Measurements from ENCODE around the gene CCR8.
"Not testable (repeated sequence)": the region's sequence is repeated elsewhere in the genome, so short reads cannot be mapped to it uniquely, and the experiment has no call there.

Gene CCR8

DNA sequence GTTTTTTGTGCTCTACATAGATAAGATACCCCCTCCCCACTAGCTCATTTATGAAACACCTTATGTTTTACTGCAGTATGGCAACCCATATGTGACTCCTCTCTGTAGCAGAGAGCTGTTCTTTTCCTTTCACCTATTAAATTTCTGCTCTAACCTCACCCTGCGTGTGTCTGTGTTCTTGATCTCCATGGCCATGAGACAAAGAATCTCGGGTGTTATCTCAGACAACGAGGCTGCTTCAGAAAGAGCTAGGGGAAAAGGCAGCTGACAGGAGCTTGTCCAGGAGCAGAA lies 18.0 kb downstream of the CCR8 start:
- H3K4me1 Mint-ChIP-seq (ENCODE audit: low read depth): no peaks in the 10 kb centered on the region
- no peaks in the 10 kb centered on the region for H3K27me3 Mint-ChIP-seq
- H3K36me3 Mint-ChIP-seq (ENCODE audit: low read depth): no peaks in the 10 kb centered on the region
- H3K4me3 Mint-ChIP-seq: no peak overlapping the region
- H3K9me3 Mint-ChIP-seq: no peaks in the 10 kb centered on the region
- intact Hi-C loops (cut with micrococcal nuclease): no loop called here
- no peak overlapping the region for H3K27ac Mint-ChIP-seq

DNA sequence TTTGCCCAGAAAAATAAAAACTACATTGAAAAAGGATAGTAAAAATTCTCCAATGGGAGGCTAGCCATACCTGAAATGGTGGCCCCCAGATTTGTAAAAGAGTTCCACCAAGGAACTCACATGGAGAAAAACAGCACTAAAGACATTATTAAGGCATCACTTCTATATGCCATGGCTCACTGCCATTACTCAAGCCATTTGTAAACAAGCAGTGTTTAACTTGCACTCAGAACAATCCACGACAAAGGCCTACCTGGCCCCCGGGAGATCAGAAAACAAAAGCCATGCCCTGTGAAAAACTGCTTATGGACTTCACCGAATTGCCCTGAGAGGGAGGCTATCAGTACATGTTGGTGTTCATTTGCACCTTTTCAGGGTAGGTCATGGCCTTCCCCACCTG lies 19.6 kb downstream of the CCR8 start:
- Mint-ChIP-seq H3K9me3 (no peaks in the 10 kb centered on the region), H3K4me3 (no peak overlapping the region), H3K36me3 (ENCODE audit: low read depth) (no peaks in the 10 kb centered on the region), H3K4me1 (ENCODE audit: low read depth) (no peaks in the 10 kb centered on the region), H3K27ac (no peak overlapping the region), H3K27me3 (no peaks in the 10 kb centered on the region)
- intact Hi-C loops (cut with micrococcal nuclease): no loop called here

DNA sequence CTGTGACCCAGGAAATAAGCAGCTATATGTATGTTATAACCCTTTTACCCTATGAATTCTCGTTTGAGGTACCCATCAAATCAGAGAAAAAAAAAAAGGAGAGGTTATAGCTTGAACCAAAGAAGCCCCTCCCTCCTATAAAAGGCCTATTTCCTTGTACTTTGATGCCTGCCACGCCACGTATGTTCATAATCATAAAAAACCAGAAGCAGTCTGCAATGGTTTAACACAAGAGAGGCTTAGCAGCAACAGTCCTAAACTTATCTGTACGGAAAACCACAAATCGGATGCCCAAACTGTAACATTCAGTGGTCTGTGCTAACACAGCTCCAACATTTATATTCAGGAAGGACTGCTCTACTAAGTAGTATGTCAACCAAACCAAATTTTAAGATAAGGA lies 21.2 kb downstream of the CCR8 start:
- Mint-ChIP-seq H3K4me1 (ENCODE audit: low read depth) (no peaks in the 10 kb centered on the region), H3K4me3 (no peak overlapping the region), H3K27me3 (no peaks in the 10 kb centered on the region), H3K27ac (no peak overlapping the region), H3K36me3 (ENCODE audit: low read depth) (no peaks in the 10 kb centered on the region), H3K9me3 (no peaks in the 10 kb centered on the region)
- intact Hi-C loops (cut with micrococcal nuclease): no loop called here

DNA sequence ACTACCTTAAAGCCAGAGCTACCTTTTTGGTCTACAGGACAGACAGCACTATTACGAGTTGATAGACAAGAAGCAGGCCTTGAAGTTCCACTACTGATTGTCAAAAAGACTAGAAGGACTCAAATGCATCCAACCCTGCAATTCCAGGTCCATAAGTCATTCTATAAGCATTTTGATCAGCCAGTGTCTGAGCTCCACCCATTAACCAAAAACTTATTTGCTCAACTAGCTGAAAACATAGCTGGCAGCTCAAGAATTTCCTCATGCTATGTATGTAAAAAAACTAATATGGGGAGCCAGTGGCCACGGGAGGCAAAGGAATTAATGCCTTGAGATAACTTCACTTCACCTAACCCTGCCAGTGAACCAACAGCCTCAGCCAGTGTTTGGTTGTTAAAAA lies 21.6 kb downstream of the CCR8 start:
- H3K27ac Mint-ChIP-seq; H3K9me3 Mint-ChIP-seq; H3K4me1 Mint-ChIP-seq (ENCODE audit: low read depth); intact Hi-C loops (cut with micrococcal nuclease); H3K36me3 Mint-ChIP-seq (ENCODE audit: low read depth); H3K27me3 Mint-ChIP-seq; H3K4me3 Mint-ChIP-seq: not testable (repeated sequence)

DNA sequence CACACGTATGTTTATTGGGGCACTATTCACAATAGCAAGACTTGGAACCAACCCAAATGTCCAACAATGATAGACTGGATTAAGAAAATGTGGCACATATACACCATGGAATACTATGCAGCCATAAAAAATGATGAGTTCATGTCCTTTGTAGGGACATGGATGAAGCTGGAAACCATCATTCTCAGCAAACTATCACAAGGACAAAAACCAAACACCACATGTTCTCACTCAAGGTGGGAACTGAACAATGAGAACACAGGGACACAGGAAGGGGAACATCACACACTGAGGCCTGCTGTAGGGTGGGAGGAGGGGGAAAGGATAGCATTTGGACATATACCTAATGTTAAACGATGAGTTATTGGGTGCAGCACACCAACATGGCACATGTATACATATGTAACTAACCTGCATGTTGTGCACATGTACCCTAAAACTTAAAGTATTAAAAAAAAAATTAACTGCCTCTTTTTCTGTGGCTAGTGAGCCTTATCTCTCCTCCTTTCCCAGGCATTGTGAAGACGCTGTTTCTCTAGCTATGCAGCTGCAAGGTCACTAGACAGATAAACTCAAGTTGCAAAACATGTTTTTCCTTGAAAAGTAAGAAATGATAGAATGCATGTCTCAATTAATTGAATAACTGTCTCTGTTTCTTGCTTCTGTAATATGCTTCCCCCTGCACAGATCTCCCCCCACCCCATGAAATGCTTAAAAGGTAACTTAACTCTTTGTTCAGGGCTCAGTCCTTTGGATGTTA lies 23.8 kb downstream of the CCR8 start:
- intact Hi-C loops (cut with micrococcal nuclease); H3K27me3 Mint-ChIP-seq; H3K27ac Mint-ChIP-seq; H3K4me1 Mint-ChIP-seq (ENCODE audit: low read depth); H3K4me3 Mint-ChIP-seq; H3K36me3 Mint-ChIP-seq (ENCODE audit: low read depth); H3K9me3 Mint-ChIP-seq: not testable (repeated sequence)

DNA sequence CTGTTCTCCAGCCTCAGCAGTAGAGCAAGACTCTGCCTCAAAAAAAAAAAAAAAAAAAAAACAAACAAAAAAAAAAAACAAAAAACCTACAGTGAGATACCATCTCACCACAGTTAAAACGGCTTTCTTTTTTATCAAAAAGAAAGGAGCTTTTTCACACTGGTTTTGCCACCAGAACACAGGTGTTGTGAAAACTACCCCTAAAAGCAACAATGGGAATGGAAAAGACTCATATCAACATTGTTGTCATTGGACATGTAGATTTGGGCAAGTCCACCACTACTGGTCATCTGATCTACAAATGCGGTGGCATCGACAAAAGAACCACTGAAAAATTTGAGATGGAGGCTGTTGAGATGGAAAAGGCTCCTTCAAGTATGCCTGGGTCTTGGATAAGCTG lies 28.8 kb downstream of the CCR8 start:
- intact Hi-C loops (cut with micrococcal nuclease): no loop called here
- Mint-ChIP-seq H3K27ac (no peak overlapping the region), H3K36me3 (ENCODE audit: low read depth) (no peaks in the 10 kb centered on the region), H3K27me3 (no peaks in the 10 kb centered on the region), H3K4me3 (no peak overlapping the region), H3K4me1 (ENCODE audit: low read depth) (peaks cover 10% of the 10 kb centered on the region), H3K9me3 (no peaks in the 10 kb centered on the region)

DNA sequence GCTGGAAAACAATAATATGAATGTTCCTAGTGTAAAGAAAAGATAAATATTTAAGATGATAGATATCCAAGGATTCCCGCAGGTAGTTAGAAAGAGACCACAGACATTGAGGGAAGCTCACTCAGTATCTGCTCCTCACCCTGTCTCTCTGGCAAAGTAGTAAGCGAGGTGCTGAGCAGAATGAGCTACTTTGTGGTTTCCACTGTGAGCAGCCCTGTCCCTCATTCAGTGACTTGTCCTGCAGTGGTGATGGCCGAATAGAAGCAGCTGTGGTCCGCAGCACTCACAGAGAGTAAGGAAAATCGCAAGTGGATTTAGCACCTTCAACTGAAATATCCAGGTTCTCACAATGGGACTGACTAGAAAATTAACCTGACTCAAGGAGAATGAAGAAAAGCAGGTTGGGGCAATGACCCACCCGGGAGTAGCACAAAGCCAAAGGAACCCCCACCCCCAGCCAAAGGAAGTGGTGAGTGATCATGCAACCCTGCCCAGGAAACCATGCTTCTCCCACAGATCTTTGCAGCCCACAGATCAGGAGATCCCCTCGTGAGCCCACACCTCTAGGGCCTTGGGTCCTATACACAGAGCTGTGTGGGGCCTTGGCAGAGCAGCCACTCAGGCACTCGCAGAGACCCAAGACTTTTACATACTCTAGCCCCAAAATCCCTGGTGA lies 31.9 kb downstream of the CCR8 start:
- intact Hi-C loops (cut with micrococcal nuclease): no loop called here
- Mint-ChIP-seq H3K36me3 (ENCODE audit: low read depth) (no peaks in the 10 kb centered on the region), H3K27me3 (no peaks in the 10 kb centered on the region), H3K9me3 (no peaks in the 10 kb centered on the region), H3K4me3 (no peak overlapping the region), H3K27ac (no peak overlapping the region), H3K4me1 (ENCODE audit: low read depth) (peaks cover 10% of the 10 kb centered on the region)

DNA sequence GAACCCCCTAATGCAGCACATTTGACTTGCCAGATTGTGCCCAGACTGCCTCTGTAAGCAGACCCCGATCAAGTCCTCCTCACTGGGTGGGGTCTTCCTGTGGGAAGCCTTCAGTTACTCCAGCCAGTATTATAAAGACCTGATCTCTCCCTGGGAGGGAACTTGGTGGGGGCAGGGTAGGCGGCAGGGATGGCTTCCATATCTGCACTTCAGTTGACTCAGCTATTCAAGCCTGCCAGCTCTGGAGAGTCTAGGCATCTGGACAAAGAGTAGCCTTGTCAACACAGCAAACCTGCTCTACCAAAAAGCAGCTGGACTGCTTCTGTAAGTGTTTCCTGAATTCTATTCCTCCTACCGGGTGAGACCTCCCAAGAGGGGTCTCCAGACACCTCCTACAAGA lies 32.7 kb downstream of the CCR8 start:
- Mint-ChIP-seq H3K9me3 (no peaks in the 10 kb centered on the region), H3K27me3 (no peaks in the 10 kb centered on the region), H3K4me3 (no peak overlapping the region), H3K27ac (no peak overlapping the region), H3K4me1 (ENCODE audit: low read depth) (peaks cover 10% of the 10 kb centered on the region), H3K36me3 (ENCODE audit: low read depth) (no peaks in the 10 kb centered on the region)
- intact Hi-C loops (cut with micrococcal nuclease): no loop called here

DNA sequence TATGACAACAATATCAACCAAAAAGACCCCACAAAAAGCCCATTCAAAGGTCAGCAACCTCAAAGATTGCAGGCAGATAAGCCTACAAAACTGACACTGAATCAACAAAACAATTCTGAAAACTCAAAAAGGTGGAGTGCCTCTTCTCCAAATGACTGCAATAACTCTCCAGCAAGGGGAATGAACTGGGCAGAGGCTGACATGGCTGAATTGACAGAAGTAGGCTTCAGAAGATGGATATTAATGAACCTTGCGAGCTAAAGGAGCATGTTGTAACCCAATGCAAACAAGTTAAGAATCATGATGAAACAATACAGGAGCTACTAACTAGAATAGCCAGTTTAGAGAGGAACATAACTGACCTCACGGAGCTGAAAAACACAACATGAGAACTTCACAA lies 33.3 kb downstream of the CCR8 start:
- peaks cover 10% of the 10 kb centered on the region for H3K4me1 Mint-ChIP-seq (ENCODE audit: low read depth)
- H3K9me3 Mint-ChIP-seq: no peaks in the 10 kb centered on the region
- H3K27me3 Mint-ChIP-seq: no peaks in the 10 kb centered on the region
- intact Hi-C loops (cut with micrococcal nuclease): no loop called here
- no peak overlapping the region for H3K27ac Mint-ChIP-seq
- H3K4me3 Mint-ChIP-seq: no peak overlapping the region
- no peaks in the 10 kb centered on the region for H3K36me3 Mint-ChIP-seq (ENCODE audit: low read depth)

DNA sequence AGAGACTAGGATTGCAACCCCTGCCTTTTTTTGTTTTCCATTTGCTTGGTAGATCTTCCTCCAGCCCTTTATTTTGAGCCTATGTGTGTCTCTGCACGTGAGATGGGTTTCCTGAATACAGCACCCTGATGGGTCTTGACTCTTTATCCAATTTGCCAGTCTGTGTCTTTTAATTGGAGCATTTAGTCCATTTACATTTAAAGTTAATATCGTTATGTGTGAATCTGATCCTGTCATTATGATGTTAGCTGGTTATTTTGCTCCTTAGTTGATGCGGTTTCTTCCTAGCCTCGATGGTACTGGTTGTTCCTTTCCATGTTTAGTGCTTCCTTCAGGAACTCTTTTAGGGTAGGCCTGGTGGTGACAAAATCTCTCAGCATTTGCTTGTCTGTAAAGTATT lies 40.9 kb downstream of the CCR8 start:
- H3K27me3 Mint-ChIP-seq; H3K4me1 Mint-ChIP-seq (ENCODE audit: low read depth); H3K27ac Mint-ChIP-seq; H3K4me3 Mint-ChIP-seq; H3K9me3 Mint-ChIP-seq; intact Hi-C loops (cut with micrococcal nuclease); H3K36me3 Mint-ChIP-seq (ENCODE audit: low read depth): not testable (repeated sequence)

DNA sequence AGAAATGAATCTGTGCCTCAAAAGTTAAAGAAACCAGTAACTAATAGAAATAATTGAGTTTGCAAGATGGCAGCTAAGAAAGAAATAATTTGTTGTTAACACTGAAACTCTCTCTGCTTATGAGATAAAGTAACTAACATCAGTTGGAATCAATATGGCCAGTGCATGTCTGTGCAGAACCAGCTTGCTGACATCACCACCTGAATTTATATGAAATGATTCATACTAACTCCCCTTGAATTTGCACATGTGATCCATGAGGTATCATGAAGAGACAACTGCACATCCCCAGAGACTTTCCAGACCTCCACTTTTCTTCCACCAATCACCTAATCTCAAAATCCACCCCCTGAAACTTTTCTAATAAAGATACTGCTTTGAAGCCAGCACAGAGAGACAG lies 43.3 kb downstream of the CCR8 start:
- Mint-ChIP-seq H3K27ac (no peak overlapping the region), H3K9me3 (peaks cover 9% of the 10 kb centered on the region), H3K4me3 (no peak overlapping the region), H3K27me3 (no peaks in the 10 kb centered on the region), H3K4me1 (ENCODE audit: low read depth) (no peaks in the 10 kb centered on the region), H3K36me3 (ENCODE audit: low read depth) (no peaks in the 10 kb centered on the region)
- intact Hi-C loops (cut with micrococcal nuclease): no loop called here

DNA sequence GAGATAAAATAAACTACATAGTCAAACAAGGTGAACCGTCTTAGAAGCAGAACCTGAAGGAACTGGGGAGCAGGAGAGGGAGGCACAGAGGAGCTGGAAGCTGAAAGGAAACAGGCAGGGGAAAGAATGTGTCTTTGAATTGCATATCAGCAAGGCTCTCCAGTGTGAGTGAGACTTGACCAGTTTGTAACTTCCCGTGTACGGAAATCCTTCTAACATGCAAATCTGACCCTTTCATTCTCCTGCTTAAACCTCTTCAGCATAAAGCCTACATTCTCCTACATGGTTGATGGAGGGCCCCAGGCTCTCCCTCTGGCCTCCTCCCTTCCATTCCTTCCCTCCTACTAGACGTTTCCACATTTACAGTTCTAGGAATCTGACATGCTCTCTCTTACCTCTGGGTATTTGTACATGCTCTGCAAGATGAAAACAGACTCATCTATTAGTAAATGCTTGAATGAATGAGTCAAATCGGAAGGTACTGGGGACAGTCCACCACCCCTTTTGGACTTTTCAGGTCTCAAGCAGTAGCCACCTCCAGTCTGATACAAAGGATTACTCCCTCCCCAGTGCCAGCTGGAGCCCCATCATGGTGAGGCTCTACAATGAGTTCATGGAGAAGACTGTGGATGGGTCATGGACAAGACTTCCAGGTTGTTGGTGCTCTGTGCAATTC lies 47.6 kb downstream of the CCR8 start:
- Mint-ChIP-seq H3K4me3 (no peak overlapping the region), H3K4me1 (ENCODE audit: low read depth) (no peaks in the 10 kb centered on the region), H3K27ac (no peak overlapping the region), H3K27me3 (no peaks in the 10 kb centered on the region), H3K9me3 (no peaks in the 10 kb centered on the region), H3K36me3 (ENCODE audit: low read depth) (no peaks in the 10 kb centered on the region)
- intact Hi-C loops (cut with micrococcal nuclease): no loop called here

DNA sequence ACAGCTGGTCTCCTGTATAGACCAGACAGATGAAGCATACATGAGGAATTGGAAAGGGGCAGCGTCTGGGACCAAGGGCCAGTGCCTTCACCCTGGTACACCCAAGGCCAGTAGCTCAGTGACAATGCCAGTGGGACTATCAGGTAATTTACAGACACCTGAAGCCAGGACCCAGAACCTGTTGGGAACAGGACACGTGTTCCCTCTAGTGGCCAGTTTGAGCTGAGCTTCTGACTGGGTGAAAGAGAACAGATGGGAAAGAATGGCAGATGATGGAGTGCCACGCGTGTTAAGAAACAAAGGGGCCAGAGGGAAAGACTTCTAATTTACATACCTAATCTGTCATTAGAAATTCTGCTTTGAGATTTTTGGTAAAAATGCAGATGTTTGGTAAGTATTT lies 48.6 kb downstream of the CCR8 start:
- H3K27me3 Mint-ChIP-seq: no peaks in the 10 kb centered on the region
- H3K27ac Mint-ChIP-seq: no peak overlapping the region
- H3K4me3 Mint-ChIP-seq: no peak overlapping the region
- H3K36me3 Mint-ChIP-seq (ENCODE audit: low read depth): peaks cover under 1% of the 10 kb centered on the region
- intact Hi-C loops (cut with micrococcal nuclease): no loop called here
- H3K4me1 Mint-ChIP-seq (ENCODE audit: low read depth): no peaks in the 10 kb centered on the region
- no peaks in the 10 kb centered on the region for H3K9me3 Mint-ChIP-seq

DNA sequence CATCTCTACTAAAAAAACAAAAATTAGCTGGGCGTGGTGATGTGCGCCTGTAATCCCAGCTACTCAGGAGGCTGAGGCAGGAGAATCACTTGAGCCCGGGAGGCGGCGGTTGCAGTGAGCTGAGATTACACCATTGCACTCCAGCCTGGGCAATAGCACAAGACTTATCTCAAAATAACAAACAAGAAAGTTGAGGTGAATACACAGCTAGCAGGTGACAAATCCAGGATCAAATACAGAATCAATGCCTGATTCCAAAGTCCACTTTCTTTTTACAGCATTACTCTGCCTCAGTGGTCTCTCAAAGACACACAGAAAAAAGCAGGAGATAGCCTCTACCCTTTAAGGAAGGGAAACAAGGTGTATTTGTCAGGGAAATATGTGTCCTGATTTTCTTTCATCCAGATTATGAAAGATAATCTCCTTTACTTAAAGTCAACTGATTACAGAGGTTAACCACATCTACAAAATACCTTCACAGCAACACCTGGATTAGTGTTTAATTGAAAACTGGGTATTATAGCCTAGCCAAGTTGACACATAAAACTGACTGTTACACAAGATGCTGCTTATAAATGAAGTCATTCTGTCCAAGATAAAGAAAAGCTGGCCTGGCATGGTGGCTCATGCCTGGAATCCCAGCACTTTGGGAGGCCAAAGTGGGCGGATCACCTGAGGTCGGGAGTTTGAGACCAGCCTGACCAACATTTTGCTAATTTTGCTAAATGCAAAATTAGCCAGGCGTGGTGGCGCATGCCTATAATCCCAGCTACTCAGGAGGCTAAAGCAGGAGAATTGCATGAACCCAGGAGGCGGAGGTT lies 49.7 kb downstream of the CCR8 start:
- no peak overlapping the region for H3K27ac Mint-ChIP-seq
- intact Hi-C loops (cut with micrococcal nuclease): no loop called here
- peaks cover 5% of the 10 kb centered on the region for H3K4me1 Mint-ChIP-seq (ENCODE audit: low read depth)
- no peak overlapping the region for H3K4me3 Mint-ChIP-seq
- H3K36me3 Mint-ChIP-seq (ENCODE audit: low read depth): peaks cover 9% of the 10 kb centered on the region
- H3K27me3 Mint-ChIP-seq: no peaks in the 10 kb centered on the region
- H3K9me3 Mint-ChIP-seq: no peaks in the 10 kb centered on the region
